ENCODE results near the gene ZNF343.
A peak's percentile ranks its signal among the peaks of the same experiment; 100 is the strongest.

Gene ZNF343

DNA sequence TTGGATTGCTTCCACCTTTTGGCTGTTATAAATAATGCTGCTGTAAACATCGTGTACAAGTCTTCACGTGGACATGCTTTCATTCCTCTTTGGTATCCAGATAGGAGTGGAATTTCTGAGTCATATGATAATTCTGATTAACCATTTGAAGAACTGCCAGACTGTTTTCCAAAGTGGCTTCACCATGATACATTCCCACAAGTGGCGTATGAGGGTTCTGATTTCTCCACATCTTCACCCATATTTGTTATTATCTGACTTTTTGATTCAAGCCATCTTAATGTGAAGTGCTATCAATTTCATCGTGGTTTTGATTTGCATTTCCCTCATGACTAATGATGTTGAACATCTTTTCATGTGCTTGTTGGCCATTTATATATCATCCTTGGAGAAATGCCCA, 35.2 kb downstream of the ZNF343 start:
- Histone ChIP-seq H3K9me3 (ENCODE audit: low read length) (no peaks in the 10 kb centered on the region), H4K20me1 (ENCODE audit: insufficient read depth, low read length) (peaks cover under 1% of the 10 kb centered on the region; the same call in 1 of the 2 replicates), H2AFZ (ENCODE audit: low read length) (no peak overlapping the region), H3F3A (ENCODE audit: insufficient read depth, low read length) (no peaks in the 10 kb centered on the region), H3K4me2 (ENCODE audit: low read length) (no peak overlapping the region), H3K79me2 (ENCODE audit: insufficient read depth, low read length) (peaks cover 19% of the 10 kb centered on the region), H3K9me2 (ENCODE audit: low read depth, low read length) (no peaks in the 10 kb centered on the region), H3K27me3 (ENCODE audit: insufficient read depth, low read length) (no peaks in the 10 kb centered on the region), H3K4me3 (ENCODE audit: low read depth, low read length, poor library complexity, severe bottlenecking) (no peak overlapping the region), H3K4me1 (ENCODE audit: insufficient read depth, low read length, severe bottlenecking) (peaks cover 16% of the 10 kb centered on the region), H3K27ac (ENCODE audit: low read depth, low read length, poor library complexity, severe bottlenecking) (no peak overlapping the region), H3K9ac (ENCODE audit: low read length) (no peak overlapping the region), H3K36me3 (ENCODE audit: insufficient read depth, low read length) (peaks cover 24% of the 10 kb centered on the region)
- TF ChIP-seq, protein P1, sequence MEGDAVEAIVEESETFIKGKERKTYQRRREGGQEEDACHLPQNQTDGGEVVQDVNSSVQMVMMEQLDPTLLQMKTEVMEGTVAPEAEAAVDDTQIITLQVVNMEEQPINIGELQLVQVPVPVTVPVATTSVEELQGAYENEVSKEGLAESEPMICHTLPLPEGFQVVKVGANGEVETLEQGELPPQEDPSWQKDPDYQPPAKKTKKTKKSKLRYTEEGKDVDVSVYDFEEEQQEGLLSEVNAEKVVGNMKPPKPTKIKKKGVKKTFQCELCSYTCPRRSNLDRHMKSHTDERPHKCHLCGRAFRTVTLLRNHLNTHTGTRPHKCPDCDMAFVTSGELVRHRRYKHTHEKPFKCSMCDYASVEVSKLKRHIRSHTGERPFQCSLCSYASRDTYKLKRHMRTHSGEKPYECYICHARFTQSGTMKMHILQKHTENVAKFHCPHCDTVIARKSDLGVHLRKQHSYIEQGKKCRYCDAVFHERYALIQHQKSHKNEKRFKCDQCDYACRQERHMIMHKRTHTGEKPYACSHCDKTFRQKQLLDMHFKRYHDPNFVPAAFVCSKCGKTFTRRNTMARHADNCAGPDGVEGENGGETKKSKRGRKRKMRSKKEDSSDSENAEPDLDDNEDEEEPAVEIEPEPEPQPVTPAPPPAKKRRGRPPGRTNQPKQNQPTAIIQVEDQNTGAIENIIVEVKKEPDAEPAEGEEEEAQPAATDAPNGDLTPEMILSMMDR (IDR thresholded peaks at IDR 0.05; ENCODE audit: low read length): no peak
- TF ChIP-seq EZH2 (IDR thresholded peaks at IDR 0.05; ENCODE audit: borderline replicate concordance, low read length): no peak

DNA sequence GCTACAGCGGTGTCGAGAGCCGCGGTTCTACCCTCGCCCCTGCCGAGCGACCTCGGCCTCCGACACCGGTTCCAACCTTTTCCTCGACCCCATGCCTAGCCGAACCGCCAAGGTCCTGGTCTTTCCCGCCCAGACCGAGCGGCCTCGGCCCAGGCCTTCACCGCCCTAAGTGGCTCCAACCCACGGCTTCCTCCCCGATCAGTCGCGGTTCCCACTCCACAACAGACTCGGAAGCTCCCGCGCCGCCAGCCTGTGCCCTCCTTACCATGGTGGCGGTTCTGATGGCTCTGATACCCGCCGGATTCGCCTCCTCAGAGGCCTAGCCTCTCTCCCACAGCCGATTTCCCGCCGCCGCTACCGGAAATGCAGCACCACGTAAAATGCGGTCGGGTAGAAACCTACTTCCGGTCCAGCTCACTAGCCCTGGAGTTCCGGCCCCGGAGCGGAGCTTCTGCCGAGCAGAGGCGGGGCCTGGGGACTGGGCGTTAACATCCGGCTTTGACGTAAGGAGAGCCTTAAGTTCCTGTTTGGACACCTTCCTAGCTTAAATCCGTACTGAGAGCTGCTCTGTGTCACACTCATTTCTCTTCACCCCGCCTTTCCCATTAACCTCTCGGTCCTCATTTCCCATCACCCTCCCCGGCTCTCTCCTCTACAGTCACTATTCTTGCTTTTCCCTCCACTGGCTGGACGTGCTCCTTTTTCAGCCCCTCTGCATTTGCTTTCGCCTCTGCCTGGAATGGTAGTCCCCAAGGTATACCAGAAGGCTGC, 38.1 kb downstream of the ZNF343 start, which contains the start of gene SNRPB:
SNRPB (minus strand) TSS at position 367 of the 771 bp plus-strand sequence; CDS start at position 268, 99 bp downstream.
- H3K27ac ChIP-seq (ENCODE audit: low read depth, low read length, poor library complexity, severe bottlenecking): peak within 1 kb of the TSS; percentile 88
- no peaks in the 10 kb centered on the region for H3F3A ChIP-seq (ENCODE audit: insufficient read depth, low read length)
- H3K36me3 ChIP-seq (ENCODE audit: insufficient read depth, low read length): peaks cover 44% of the 10 kb centered on the region
- H3K4me1 ChIP-seq (ENCODE audit: insufficient read depth, low read length, severe bottlenecking): peaks cover 24% of the 10 kb centered on the region
- no peaks in the 10 kb centered on the region for H3K9me2 ChIP-seq (ENCODE audit: low read depth, low read length)
- H3K27me3 ChIP-seq (ENCODE audit: insufficient read depth, low read length): no peaks in the 10 kb centered on the region
- H3K79me2 ChIP-seq (ENCODE audit: insufficient read depth, low read length): peaks cover 32% of the 10 kb centered on the region
- H3K9me3 ChIP-seq (ENCODE audit: low read length): no peaks in the 10 kb centered on the region
- H2AFZ ChIP-seq (ENCODE audit: low read length): peak within 1 kb of the TSS; percentile 94
- H4K20me1 ChIP-seq (ENCODE audit: insufficient read depth, low read length): peaks cover 7% of the 10 kb centered on the region; the same call in 1 of the 2 replicates
- peak within 1 kb of the TSS; percentile 99 for H3K4me3 ChIP-seq (ENCODE audit: low read depth, low read length, poor library complexity, severe bottlenecking)
- peak within 1 kb of the TSS; percentile 99 for H3K4me2 ChIP-seq (ENCODE audit: low read length)
- TF ChIP-seq, protein P1 (IDR thresholded peaks at IDR 0.05; ENCODE audit: low read length): no peak
- TF ChIP-seq EZH2 (IDR thresholded peaks at IDR 0.05; ENCODE audit: borderline replicate concordance, low read length): no peak
- peak within 1 kb of the TSS; percentile 97 for H3K9ac ChIP-seq (ENCODE audit: low read length)

DNA sequence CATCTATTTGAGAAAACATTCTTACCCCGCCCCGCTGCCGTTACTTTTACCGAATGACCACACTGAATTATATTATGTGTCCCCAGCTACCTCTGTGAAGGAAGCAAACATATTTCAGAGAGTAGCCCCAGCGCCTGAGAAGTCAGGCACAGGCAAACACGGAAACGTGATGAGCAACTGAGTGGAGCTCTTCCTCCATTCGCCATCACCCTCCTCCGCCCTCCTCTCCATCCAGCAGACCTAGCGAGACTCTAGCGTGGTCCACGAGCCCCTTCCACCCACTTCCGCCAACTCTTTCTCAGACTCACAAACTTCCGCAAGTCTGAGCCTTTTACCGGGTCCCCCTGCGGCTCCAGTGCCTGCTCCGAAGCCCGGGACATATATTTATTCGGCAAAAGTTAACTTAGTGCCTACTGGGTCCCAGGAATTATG, 38.7 kb downstream of the ZNF343 start:
- TF ChIP-seq, protein P1 (IDR thresholded peaks at IDR 0.05; ENCODE audit: low read length): no peak
- no peak for TF ChIP-seq EZH2 (IDR thresholded peaks at IDR 0.05; ENCODE audit: borderline replicate concordance, low read length)
- Histone ChIP-seq H3K4me2 (ENCODE audit: low read length) (peak overlapping the region; percentile 87), H3K4me3 (ENCODE audit: low read depth, low read length, poor library complexity, severe bottlenecking) (peak overlapping the region; percentile 99), H3K9ac (ENCODE audit: low read length) (peak overlapping the region; percentile 95), H3K27ac (ENCODE audit: low read depth, low read length, poor library complexity, severe bottlenecking) (peak overlapping the region; percentile 88), H4K20me1 (ENCODE audit: insufficient read depth, low read length) (peaks cover 7% of the 10 kb centered on the region; the same call in 1 of the 2 replicates), H3K4me1 (ENCODE audit: insufficient read depth, low read length, severe bottlenecking) (peaks cover 24% of the 10 kb centered on the region), H3K79me2 (ENCODE audit: insufficient read depth, low read length) (peaks cover 32% of the 10 kb centered on the region), H3K36me3 (ENCODE audit: insufficient read depth, low read length) (peaks cover 50% of the 10 kb centered on the region), H2AFZ (ENCODE audit: low read length) (no peak overlapping the region), H3K9me2 (ENCODE audit: low read depth, low read length) (no peaks in the 10 kb centered on the region), H3K27me3 (ENCODE audit: insufficient read depth, low read length) (no peaks in the 10 kb centered on the region), H3K9me3 (ENCODE audit: low read length) (no peaks in the 10 kb centered on the region), H3F3A (ENCODE audit: insufficient read depth, low read length) (no peaks in the 10 kb centered on the region)

Data from OCI-LY1 (cell line).